GM12878 (cell line): ENCODE results near the gene ARL6IP1.

Experiments used
- CEBPB ChIP-seq, 2 experiments: fragments of 150-350 bp in 1 of 2; IDR thresholded peaks; 2 replicates each; pipeline ENCODE4 v1.6.1; 2012 to 2014; ENCODE audit warnings: low read depth in 2 of 2, low read length in 2 of 2, borderline replicate concordance in 1 of 2, inconsistent platforms in 1 of 2
- CTCF ChIP-seq, 3 experiments: IDR thresholded peaks in 2 of 3; conservative IDR thresholded peaks in 1 of 3; 2 replicates each; pipeline ENCODE4 v1.5.1; 2011; ENCODE audit warnings: low read depth in 3 of 3, low read length in 3 of 3, mild to moderate bottlenecking in 3 of 3, control low read depth in 2 of 3, moderate library complexity in 2 of 3, inconsistent platforms in 1 of 3, mixed read lengths in 1 of 3; ENCODE audit not compliant: control insufficient read depth in 2 of 3, insufficient read depth in 1 of 3; ENCODE audit errors: extremely low read depth in 1 of 3
- IKZF1 ChIP-seq: fragments of 450-650 bp; conservative IDR thresholded peaks from 2 replicates; pipeline ENCODE4 v1.6.1; 2017; ENCODE audit warnings: antibody characterized with exemption, mild to moderate bottlenecking
- MXI1 ChIP-seq: fragments of 150-350 bp; IDR thresholded peaks from 2 replicates; pipeline ENCODE4 v1.6.1; 2011; ENCODE audit warnings: low read depth, mild to moderate bottlenecking, inconsistent platforms, low read length, improper control_type of control experiment
- SMC3 ChIP-seq: IDR thresholded peaks from 2 replicates; pipeline ENCODE4 v1.6.1; 2011; ENCODE audit warnings: low read length, improper control_type of control experiment, borderline replicate concordance

GRCh38 chr16:18789850-18790706 lies 11.3 kb downstream of the ARL6IP1 start, which contains the start of gene RPS15A:
- TF ChIP-seq SMC3 (no peak), MXI1 (peak; percentile 80), IKZF1 (peak; percentile 66), CEBPB (IDR thresholded peaks at IDR 0.05; ENCODE audit: borderline replicate concordance in 1 of 2, low read depth in 2 of 2, low read length in 2 of 2) (no peak), CTCF (IDR thresholded peaks at IDR 0.05 in 2 of 3, conservative IDR thresholded peaks at IDR 0.05 in 1 of 3; ENCODE audit: control insufficient read depth in 2 of 3, extremely low read depth in 1 of 3, insufficient read depth in 1 of 3, low read depth in 3 of 3, low read length in 3 of 3) (no peak)
